Measurements from ENCODE around the gene MRPS11.
"Not testable (repeated sequence)": the region's sequence is repeated elsewhere in the genome, so short reads cannot be mapped to it uniquely, and the experiment has no call there.

The MRPS11 gene

DNA sequence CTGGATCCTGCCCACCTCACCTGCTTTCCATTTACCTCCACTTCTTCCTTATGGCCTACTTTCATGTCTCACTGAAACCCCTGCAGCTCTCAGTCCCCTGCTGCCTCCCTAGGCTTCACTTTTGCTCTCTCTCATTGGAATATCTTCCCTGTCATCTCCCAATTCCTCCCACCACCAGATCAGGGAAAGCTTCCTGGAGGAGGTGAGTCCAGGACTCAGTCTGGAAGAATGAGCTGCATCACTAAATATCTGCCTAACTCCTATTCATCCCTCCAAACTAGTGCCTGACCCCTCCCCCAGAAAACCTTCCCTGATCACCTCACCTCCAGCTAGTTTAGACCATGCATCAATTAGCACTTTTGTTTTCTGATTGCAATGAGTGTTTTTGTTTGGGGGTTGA, 37.5 kb upstream of the MRPS11 start:
- H3K4me3 ChIP-seq (ENCODE audit: low read length) = no peak overlapping the region
- TF ChIP-seq, protein P1, sequence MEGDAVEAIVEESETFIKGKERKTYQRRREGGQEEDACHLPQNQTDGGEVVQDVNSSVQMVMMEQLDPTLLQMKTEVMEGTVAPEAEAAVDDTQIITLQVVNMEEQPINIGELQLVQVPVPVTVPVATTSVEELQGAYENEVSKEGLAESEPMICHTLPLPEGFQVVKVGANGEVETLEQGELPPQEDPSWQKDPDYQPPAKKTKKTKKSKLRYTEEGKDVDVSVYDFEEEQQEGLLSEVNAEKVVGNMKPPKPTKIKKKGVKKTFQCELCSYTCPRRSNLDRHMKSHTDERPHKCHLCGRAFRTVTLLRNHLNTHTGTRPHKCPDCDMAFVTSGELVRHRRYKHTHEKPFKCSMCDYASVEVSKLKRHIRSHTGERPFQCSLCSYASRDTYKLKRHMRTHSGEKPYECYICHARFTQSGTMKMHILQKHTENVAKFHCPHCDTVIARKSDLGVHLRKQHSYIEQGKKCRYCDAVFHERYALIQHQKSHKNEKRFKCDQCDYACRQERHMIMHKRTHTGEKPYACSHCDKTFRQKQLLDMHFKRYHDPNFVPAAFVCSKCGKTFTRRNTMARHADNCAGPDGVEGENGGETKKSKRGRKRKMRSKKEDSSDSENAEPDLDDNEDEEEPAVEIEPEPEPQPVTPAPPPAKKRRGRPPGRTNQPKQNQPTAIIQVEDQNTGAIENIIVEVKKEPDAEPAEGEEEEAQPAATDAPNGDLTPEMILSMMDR (conservative IDR thresholded peaks at IDR 0.05; ENCODE audit: low read depth, low read length) = no peak
- no peak for DNase-seq (ENCODE audit: low read depth)

DNA sequence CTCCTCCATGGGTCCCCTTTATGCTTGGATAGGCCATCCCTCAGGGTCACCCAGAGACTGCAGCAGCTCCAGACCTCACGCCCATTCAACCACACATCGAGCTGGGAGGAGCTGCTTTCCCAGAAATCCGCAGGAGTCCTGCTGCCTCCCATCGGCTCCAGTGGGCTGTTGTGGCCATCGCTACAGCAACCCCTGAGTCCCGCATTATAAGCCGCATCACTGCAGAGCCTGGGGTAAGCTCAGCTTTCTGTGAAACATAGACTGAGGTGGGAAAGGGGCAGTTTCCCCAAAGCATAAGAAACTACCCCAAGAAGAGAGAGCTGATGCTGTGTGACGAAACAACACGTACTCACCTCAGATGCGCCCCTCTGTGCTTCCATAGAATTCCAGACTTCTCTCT, 36.1 kb upstream of the MRPS11 start:
- TF ChIP-seq, protein P1 (conservative IDR thresholded peaks at IDR 0.05; ENCODE audit: low read depth, low read length) = no peak
- no peak for DNase-seq (ENCODE audit: low read depth)
- H3K4me3 ChIP-seq (ENCODE audit: low read length) = no peak overlapping the region

- TF ChIP-seq, protein P1 (conservative IDR thresholded peaks at IDR 0.05; ENCODE audit: low read depth, low read length) = no peak
Measured at GRCh38 chr15:88433046-88433685, 34.3 kb upstream of the MRPS11 start.

DNA sequence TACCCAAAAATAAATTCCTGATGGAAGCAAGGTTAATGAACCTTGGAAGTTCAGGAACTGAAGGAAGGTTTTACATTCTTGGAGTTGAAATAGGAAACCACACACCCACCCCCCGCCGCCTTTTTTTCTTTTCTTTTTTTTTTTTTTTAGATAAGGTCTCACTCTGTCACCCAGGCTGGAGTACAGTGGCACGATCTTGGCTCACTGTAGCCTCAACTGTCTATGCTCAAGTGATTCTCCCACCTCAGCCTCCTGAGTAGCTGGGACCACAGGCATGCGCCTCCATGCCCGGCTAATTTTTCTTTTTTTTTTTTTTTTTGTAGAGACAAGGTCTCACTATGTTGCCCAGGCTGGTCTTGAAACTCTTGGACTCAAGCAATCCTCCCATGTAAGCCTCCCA, 33.4 kb upstream of the MRPS11 start:
- not testable (repeated sequence) for DNase-seq (ENCODE audit: low read depth)

More at GRCh38 chr15:88433046-88433685, 34.3 kb upstream of the MRPS11 start:
- H3K4me3 ChIP-seq (ENCODE audit: low read length) = no peak overlapping the region
- no peak for DNase-seq (ENCODE audit: low read depth)

GRCh38 chr15:88438181-88438580, 29.3 kb upstream of the MRPS11 start:
- DNase-seq (ENCODE audit: low read depth) = no peak
- H3K4me3 ChIP-seq (ENCODE audit: low read length) = no peak overlapping the region
- TF ChIP-seq, protein P1 (conservative IDR thresholded peaks at IDR 0.05; ENCODE audit: low read depth, low read length) = no peak

More for the DNA sequence above, 33.4 kb upstream of the MRPS11 start:
- H3K4me3 ChIP-seq (ENCODE audit: low read length) = not testable (repeated sequence)

DNA sequence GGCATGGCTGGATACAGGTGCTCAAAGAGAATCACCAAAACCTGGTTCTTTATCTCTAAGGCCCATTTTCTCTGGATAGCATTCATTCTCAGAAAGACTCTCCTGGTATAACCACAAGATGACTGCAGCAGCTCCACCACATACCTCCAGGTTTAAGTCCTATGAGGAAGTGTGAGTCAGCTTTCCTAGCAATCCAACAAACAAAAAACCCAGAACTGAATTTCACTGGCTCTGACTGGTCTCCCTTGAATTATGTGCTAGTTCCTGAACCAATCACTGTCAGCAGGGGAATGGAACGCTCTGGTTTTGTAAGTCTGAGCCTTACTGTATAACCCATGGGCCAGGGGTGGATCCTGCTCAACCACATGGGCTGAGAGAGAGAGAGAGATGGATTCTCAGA, 27.5 kb upstream of the MRPS11 start:
- H3K4me3 ChIP-seq (ENCODE audit: low read length) = no peak overlapping the region
- no peak for DNase-seq (ENCODE audit: low read depth)
- TF ChIP-seq, protein P1 (conservative IDR thresholded peaks at IDR 0.05; ENCODE audit: low read depth, low read length) = no peak

DNA sequence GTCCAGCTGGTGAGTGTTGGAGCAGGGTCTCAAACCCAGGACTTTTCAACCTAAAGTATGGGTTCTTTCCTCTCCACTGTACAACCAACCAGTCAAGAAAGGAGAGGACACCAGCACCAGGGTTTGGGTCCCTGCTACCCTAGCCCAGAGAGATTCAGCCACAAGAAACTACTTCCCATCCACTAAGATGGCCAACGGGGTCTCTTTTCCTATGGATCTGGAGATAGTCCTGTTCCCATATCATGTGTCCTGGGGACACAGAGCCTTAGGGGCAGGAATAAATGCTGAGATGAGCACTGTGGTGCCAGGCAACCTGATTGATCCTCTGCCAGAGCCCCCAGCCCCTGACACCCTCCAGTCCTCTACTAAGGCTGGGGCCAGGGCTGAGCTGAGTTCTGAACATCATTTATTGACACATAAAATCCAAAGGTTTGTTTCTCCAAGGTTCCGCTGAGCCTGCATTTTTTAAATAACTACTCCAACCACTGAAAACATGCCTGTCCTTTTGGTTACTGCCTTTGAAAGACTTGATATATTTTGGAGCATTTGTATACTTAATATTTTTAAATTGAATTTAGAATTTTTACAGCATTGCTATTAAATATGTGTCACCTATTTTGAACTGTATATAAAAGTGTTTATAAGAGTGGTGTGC, 26.3 kb upstream of the MRPS11 start:
- DNase-seq (ENCODE audit: low read depth) = no peak
- TF ChIP-seq, protein P1 (conservative IDR thresholded peaks at IDR 0.05; ENCODE audit: low read depth, low read length) = no peak
- no peak overlapping the region for H3K4me3 ChIP-seq (ENCODE audit: low read length)

Data from retinal pigment epithelial cell (primary cell).